Chondrocyte (in vitro differentiated cells): ENCODE results near the gene SPATA17. TPM values are rescaled to one million over a fixed set of nuclear protein-coding genes. Genes with fewer than 3 reads are reported as not detected.

Experiments
- DNase-seq: peaks from one replicate; pipeline ENCODE4 v3.0.0; 2021; ENCODE audit warnings: mixed read lengths, low spot score
- H3K27ac Mint-ChIP-seq: one replicate; pipeline ENCODE4 v1.8.0; 2021; ENCODE audit warnings: mild to moderate bottlenecking, moderate library complexity, mixed read lengths; ENCODE audit not compliant: unreplicated experiment
- H3K27me3 Mint-ChIP-seq: 2 replicates; pipeline ENCODE4 v1.8.0; 2021; ENCODE audit warnings: low read depth, mixed read lengths
- H3K36me3 Mint-ChIP-seq: 2 replicates; pipeline ENCODE4 v1.8.0; 2021; ENCODE audit warnings: low read depth, mixed read lengths
- H3K4me1 Mint-ChIP-seq: 2 replicates; pipeline ENCODE4 v1.8.0; 2021; ENCODE audit warnings: low read depth, mild to moderate bottlenecking, mixed read lengths
- H3K4me3 Mint-ChIP-seq: one replicate; pipeline ENCODE4 v1.8.0; 2021; ENCODE audit warnings: mild to moderate bottlenecking, moderate library complexity, mixed read lengths; ENCODE audit not compliant: unreplicated experiment
- H3K9me3 Mint-ChIP-seq: 2 replicates; pipeline ENCODE4 v1.8.0; 2021; ENCODE audit warnings: low read depth, mixed read lengths
- CTCF ChIP-seq: fragments of 200-600 bp; sonication (generic); IDR thresholded peaks from 2 replicates; pipeline ENCODE4 v1.5.0; 2021; ENCODE audit warnings: antibody characterized with exemption, mild to moderate bottlenecking, moderate library complexity
- total RNA-seq: library from RNA; stranded (reverse); gene quantifications from 3 replicates; pipeline ENCODE4 v1.2.1, GENCODE V29; 2021

Gene SPATA17
- total RNA-seq, 1 donor from 2014 or later = 0.15 TPM

DNA sequence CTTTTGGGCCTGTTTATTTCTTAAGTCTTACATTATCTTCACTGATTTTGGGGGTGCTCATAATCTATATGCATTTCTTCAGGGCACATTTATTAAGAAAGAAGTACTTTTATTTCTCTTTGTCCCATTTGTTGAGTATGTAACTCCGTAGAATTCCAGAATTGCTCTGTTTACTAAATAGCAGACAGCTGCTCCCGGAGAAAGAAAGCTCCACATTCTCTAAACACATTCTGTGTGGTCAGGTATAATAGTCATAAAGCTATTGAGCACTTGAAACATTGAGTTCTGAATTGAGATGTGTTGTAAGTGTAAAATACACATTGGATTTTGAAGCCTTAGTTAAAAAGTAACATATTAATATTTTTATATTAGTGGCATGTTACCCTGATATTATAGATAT is 206.5 kb downstream of the SPATA17 start:
- H3K4me3 Mint-ChIP-seq = no peak overlapping the region
- no peak overlapping the region for H3K27ac Mint-ChIP-seq
- no peaks in the 10 kb centered on the region for H3K9me3 Mint-ChIP-seq
- H3K4me1 Mint-ChIP-seq = no peaks in the 10 kb centered on the region
- no peak for TF ChIP-seq CTCF
- H3K27me3 Mint-ChIP-seq = peaks cover 7% of the 10 kb centered on the region
- DNase-seq = no peak
- H3K36me3 Mint-ChIP-seq = no peaks in the 10 kb centered on the region

GRCh38 chr1:217839161-217839560 is 208.0 kb downstream of the SPATA17 start:
- H3K36me3 Mint-ChIP-seq = no peaks in the 10 kb centered on the region
- no peaks in the 10 kb centered on the region for H3K4me1 Mint-ChIP-seq
- H3K4me3 Mint-ChIP-seq = no peak overlapping the region
- no peak overlapping the region for H3K27ac Mint-ChIP-seq
- H3K9me3 Mint-ChIP-seq = no peaks in the 10 kb centered on the region
- DNase-seq = no peak
- no peak for TF ChIP-seq CTCF
- H3K27me3 Mint-ChIP-seq = peaks cover 7% of the 10 kb centered on the region

- no peaks in the 10 kb centered on the region for H3K9me3 Mint-ChIP-seq
- H3K36me3 Mint-ChIP-seq = no peaks in the 10 kb centered on the region
- no peak for TF ChIP-seq CTCF
- H3K4me1 Mint-ChIP-seq = no peaks in the 10 kb centered on the region
- H3K4me3 Mint-ChIP-seq = no peak overlapping the region
- H3K27me3 Mint-ChIP-seq = peaks cover 30% of the 10 kb centered on the region
- H3K27ac Mint-ChIP-seq = no peak overlapping the region
- DNase-seq = no peak
Observed at GRCh38 chr1:217846733-217847132, 215.6 kb downstream of the SPATA17 start.

DNA sequence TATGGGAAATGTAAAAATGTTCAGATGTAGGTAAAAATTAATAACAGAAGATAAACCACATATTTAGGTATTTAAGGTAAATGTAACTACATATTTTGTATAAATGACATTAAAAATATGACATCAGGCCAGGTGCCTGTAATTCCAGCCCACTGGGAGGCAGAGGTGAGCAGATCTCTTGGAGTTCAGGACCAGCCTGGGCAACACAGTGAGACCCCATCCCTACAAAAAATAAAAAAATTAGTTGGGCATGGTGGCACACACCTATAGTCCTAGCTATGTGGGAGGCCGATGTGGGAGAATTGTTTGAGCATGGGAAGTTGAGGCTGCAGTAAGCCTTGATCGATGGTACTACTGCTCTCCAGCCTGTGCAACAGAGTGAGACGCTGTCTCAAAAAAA is 216.5 kb downstream of the SPATA17 start:
- H3K4me3 Mint-ChIP-seq = no peak overlapping the region
- H3K27me3 Mint-ChIP-seq = peaks cover 36% of the 10 kb centered on the region
- no peaks in the 10 kb centered on the region for H3K4me1 Mint-ChIP-seq
- no peak overlapping the region for H3K27ac Mint-ChIP-seq
- no peaks in the 10 kb centered on the region for H3K9me3 Mint-ChIP-seq
- no peak for TF ChIP-seq CTCF
- H3K36me3 Mint-ChIP-seq = no peaks in the 10 kb centered on the region
- no peak for DNase-seq

DNA sequence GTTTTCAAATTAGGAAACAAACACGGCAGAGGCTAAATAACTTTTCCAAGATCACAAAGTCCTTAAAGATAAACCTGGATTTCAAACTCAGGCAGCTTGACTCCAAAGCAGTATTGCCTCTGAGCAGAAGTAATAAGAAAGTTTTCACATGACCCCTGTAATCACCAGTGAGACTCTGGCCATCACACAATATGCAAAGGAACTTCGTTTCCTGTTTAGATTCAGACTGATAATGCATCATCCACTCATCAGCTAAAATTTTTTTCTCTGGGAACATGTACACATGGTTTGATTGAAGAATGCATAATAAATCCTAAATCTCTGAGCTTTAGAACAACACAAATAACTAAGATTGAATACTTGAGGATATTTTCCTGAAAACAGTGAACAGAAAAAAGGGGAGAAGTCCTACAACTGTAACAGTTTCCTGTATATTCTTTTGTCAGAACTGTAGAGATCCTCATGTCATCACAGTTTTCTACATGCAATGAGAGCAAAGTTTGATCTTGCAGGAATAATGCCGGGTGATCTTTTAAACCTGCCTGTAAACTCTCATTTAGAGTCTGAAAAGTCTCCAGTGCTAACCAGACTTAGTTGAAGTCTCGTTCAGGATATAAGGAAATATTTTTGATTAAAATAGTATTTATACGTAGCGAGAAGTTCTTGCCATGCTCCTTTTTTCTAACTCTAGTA is 225.3 kb downstream of the SPATA17 start:
- H3K4me3 Mint-ChIP-seq = no peak overlapping the region
- H3K36me3 Mint-ChIP-seq = peaks cover 1% of the 10 kb centered on the region
- no peak for DNase-seq
- H3K4me1 Mint-ChIP-seq = no peaks in the 10 kb centered on the region
- H3K27me3 Mint-ChIP-seq = peaks cover 15% of the 10 kb centered on the region
- no peak overlapping the region for H3K27ac Mint-ChIP-seq
- H3K9me3 Mint-ChIP-seq = peaks cover 11% of the 10 kb centered on the region
- TF ChIP-seq CTCF = no peak
